H7 (cell line): ENCODE data around the gene SLC6A4. TPM values are rescaled to one million over a fixed set of nuclear protein-coding genes. Genes with fewer than 3 reads are reported as not detected.
"Not testable (repeated sequence)": the region's sequence is repeated elsewhere in the genome, so short reads cannot be mapped to it uniquely, and the experiment has no call there.

Source experiments
- DNase-seq: peaks from one replicate; pipeline ENCODE4 v3.0.0; 2012
- H3K27me3 ChIP-seq: 2 replicates; pipeline ENCODE4 v1.6.0; 2011; ENCODE audit warnings: mild to moderate bottlenecking, low read length; ENCODE audit not compliant: control insufficient read depth, insufficient read depth
- H3K36me3 ChIP-seq: replicated peaks from 2 replicates; pipeline ENCODE4 v1.5.1; 2011; ENCODE audit warnings: low read length; ENCODE audit not compliant: control insufficient read depth, insufficient read depth
- H3K4me3 ChIP-seq: 2 replicates; pipeline ENCODE4 v1.5.1; 2011; ENCODE audit warnings: low read depth, mild to moderate bottlenecking, control low read depth, low read length, moderate library complexity; ENCODE audit not compliant: insufficient read depth
- total RNA-seq: library from RNA; depleted of rRNA; stranded (reverse); fragments of >200 nt; shearing (Covaris generic); gene quantifications from 2 replicates; pipeline ENCODE4 v1.2.3, GENCODE V29; 2014

Gene SLC6A4
- total RNA-seq, 1 experiment from 2014 or later, result not detected

DNA sequence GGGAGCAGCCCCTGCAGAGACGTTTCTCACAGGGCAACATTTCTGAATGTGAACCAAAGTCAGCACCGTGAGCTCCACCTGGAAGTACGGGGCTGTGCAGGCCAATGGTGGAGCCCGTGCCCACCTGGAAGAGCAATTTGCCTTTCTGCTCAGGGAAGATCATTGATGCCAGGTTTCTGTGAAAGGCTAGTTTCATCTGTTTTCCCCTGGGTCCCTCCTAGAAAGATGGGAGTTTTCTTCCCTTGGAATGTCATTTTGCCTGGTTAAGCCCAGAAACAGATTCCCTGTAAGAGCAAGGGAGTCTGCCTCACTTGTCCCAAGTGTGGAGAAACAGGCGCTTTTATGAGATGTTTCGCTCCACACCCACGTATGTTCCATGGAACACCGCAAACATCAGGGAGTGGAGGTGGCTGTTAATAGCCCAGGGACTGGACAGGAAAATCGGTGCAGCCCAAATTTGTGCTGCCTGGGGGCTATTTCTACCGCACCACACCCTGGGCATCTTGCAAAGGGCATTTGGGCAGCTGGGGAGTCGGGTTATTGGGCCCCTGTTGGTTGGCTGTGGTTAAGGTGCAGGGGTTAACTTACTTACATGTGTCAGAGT lies 2.6 kb downstream of the SLC6A4 start:
- DNase-seq, result peak; percentile 13
- no peak overlapping the region for H3K4me3 ChIP-seq
- H3K27me3 ChIP-seq, result peaks cover 49% of the 10 kb centered on the region
- no peaks in the 10 kb centered on the region for H3K36me3 ChIP-seq

DNA sequence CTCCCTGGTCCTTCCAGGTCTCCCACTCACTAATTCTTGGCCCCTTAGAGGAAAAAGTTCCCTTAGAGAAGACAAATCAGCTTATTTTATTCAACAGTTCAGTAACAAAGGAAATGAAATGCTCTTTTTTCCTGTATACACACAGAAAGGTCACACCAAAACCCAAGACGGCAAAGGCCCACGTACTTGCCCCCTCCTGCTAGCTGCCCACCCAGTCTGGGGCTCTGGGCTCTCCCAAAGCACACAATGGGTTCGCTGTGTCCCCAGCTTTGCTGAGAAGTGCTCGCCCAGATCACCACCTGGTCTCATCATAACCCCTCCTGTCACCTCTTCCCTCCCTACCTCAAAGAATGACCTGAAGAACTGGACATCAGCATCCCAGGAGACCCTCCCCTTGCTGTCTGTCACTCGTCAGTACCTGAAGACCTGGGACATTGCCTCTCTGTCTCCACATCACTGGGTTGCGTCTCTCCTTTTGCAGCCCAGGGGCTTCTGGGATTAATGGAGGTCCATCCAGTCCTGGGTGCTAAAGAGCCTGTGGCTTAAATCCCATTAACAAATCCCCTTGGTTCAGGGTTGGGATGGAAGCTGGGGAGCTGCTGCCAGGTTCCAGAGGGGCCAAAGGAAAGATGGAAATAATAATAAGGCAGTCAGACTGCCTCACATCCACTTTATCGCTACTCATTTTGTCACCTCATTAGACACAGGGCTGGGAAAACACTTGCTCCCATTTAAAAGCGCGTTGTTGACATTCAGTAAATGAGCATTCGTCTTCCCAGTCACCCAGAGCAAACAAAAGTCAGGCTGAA lies 3.3 kb downstream of the SLC6A4 start:
- Histone ChIP-seq H3K36me3 (no peaks in the 10 kb centered on the region), H3K4me3 (no peak overlapping the region), H3K27me3 (peaks cover 42% of the 10 kb centered on the region)
- peak; percentile 13 for DNase-seq

- H3K36me3 ChIP-seq, result no peaks in the 10 kb centered on the region
- H3K27me3 ChIP-seq, result peaks cover 29% of the 10 kb centered on the region
- peak; percentile 59 for DNase-seq
- H3K4me3 ChIP-seq, result no peak overlapping the region
Measured at GRCh38 chr17:30230596-30231125, 4.8 kb downstream of the SLC6A4 start.

- not testable (repeated sequence) for DNase-seq, H3K36me3 ChIP-seq, H3K4me3 ChIP-seq
- H3K27me3 ChIP-seq, result peaks cover 22% of the 10 kb centered on the region
Measured at GRCh38 chr17:30230009-30230408, 5.5 kb downstream of the SLC6A4 start.

- Histone ChIP-seq H3K36me3 (no peaks in the 10 kb centered on the region), H3K4me3 (no peak overlapping the region), H3K27me3 (peaks cover 12% of the 10 kb centered on the region)
- DNase-seq, result no peak
Measured at GRCh38 chr17:30229012-30229411, 6.5 kb downstream of the SLC6A4 start.

DNA sequence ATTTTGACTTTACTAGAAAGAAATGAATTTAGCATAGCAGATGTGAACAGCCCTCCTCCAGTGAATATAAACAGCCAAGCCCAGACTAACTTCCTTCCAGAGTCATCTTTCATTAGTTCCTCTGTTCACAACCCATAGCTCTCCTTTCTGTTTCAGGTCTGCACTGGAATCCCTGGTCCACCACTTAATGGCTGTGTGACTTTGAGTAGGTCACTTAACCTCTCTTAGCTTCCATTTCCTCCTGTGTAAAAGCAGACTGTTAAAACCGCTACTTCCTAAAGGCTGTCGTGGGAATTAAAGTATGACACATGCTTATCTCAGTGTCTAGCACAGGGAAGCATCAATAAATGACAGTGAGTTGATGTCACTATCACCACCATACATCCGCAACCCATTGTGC lies 7.5 kb downstream of the SLC6A4 start:
- H3K27me3 ChIP-seq, result peaks cover 4% of the 10 kb centered on the region; the same call in 1 of the 2 replicates

GRCh38 chr17:30226878-30227277 lies 8.6 kb downstream of the SLC6A4 start:
- DNase-seq, result no peak
- no peak overlapping the region for H3K4me3 ChIP-seq
- no peaks in the 10 kb centered on the region for H3K27me3 ChIP-seq
- no peaks in the 10 kb centered on the region for H3K36me3 ChIP-seq

More for the DNA sequence above, 7.5 kb downstream of the SLC6A4 start:
- Histone ChIP-seq H3K4me3 (no peak overlapping the region), H3K36me3 (no peaks in the 10 kb centered on the region)
- DNase-seq, result no peak

- Histone ChIP-seq H3K4me3 (no peak overlapping the region), H3K36me3 (no peaks in the 10 kb centered on the region), H3K27me3 (no peaks in the 10 kb centered on the region)
- DNase-seq, result no peak
Measured at GRCh38 chr17:30225919-30226553, 9.5 kb downstream of the SLC6A4 start.

GRCh38 chr17:30225112-30225511 lies 10.4 kb downstream of the SLC6A4 start:
- peak; percentile 9 for DNase-seq
- H3K27me3 ChIP-seq, result no peaks in the 10 kb centered on the region
- H3K36me3 ChIP-seq, result no peaks in the 10 kb centered on the region
- H3K4me3 ChIP-seq, result no peak overlapping the region

DNA sequence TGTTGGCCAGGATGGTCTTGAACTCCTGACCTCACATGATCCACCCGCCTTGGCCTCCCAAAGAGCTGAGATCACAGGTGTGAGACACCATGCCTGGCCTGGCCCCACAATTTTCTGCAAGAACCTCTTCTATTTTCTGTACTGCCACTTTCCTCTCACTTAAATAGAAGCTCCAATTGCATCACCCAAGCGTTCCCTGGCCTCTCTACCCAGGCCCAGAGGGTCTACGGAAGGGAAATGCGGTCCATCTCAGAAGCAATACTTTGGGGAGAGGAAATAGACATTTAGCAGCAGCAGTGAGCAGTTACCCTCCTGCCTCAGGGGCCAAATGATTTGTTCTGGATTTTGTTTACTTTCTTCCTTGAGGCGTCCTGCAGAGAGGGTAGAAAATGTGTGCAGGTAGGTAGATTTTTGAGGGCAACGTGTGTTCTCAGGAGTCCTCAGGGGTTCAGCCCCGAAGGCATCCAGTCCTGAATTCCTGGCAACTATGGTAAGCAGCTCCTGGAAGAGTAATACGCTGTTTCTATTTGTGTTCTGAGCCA lies 11.0 kb downstream of the SLC6A4 start:
- no peak overlapping the region for H3K4me3 ChIP-seq
- H3K27me3 ChIP-seq, result no peaks in the 10 kb centered on the region
- H3K36me3 ChIP-seq, result no peaks in the 10 kb centered on the region
- no peak for DNase-seq

- peak; percentile 56 for DNase-seq
Measured at GRCh38 chr17:30222721-30223175, 12.7 kb downstream of the SLC6A4 start.

DNA sequence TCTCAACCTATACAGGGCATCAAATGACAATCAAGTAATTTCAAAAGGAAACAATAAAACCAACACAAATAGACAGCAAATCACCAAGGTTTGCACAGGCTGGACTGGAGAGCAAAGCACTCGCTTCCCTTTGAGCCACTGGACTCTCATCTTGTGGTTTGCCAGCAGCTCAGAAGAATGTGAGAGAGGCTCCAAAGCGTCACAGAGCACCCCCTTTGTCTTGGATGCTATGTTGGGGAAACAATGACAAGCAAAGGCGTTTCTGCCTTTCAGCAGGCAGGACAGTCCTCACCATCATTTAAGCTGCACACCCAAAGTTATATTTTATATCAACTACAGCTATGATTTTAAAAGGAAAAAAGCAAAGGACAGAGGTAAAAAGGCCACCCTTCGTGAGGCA lies 13.2 kb downstream of the SLC6A4 start:
- Histone ChIP-seq H3K27me3 (no peaks in the 10 kb centered on the region), H3K36me3 (no peaks in the 10 kb centered on the region), H3K4me3 (no peak overlapping the region)
- DNase-seq, result no peak

More at GRCh38 chr17:30222721-30223175, 12.7 kb downstream of the SLC6A4 start:
- Histone ChIP-seq H3K36me3 (no peaks in the 10 kb centered on the region), H3K4me3 (no peak overlapping the region), H3K27me3 (no peaks in the 10 kb centered on the region)

DNA sequence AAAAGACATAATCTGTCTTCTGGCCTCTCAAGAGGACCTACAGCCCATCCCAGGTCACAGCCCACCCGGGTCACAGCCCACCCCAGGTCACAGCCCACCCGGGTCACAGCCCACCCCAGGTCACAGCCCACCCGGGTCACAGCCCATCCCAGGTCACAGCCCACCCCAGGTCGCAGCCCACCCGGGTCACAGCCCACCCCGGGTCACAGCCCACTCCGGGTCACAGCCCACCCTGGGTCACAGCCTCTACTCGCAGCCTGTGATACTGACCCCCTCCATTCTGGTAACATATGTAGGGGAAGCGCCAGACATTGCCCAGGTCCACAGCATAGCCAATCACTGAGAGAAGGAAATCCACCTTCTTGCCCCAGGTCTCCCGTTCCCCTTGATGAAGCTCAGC lies 14.2 kb downstream of the SLC6A4 start:
- H3K4me3 ChIP-seq, result no peak overlapping the region
- no peaks in the 10 kb centered on the region for H3K36me3 ChIP-seq
- no peak for DNase-seq
- H3K27me3 ChIP-seq, result no peaks in the 10 kb centered on the region

DNA sequence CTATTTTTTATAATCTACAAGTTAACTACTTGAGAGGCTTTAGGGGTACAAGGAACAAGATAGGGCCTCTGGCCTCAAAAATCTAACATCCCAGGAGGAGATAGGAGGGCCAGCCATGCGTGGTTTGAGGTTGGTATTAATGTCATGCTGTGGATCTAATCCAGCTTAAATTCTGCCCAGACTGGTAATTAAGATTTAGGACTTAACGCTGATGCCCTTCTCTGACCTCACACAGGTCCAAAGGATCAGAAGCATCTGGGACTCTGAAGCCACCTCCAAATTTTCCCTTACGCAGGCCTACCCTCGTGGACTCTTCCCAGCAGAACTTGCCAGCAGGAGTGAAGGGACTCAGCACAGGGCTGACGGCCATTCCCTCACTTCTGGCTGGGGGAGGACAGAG lies 15.1 kb downstream of the SLC6A4 start:
- Histone ChIP-seq H3K4me3 (no peak overlapping the region), H3K36me3 (no peaks in the 10 kb centered on the region), H3K27me3 (no peaks in the 10 kb centered on the region)
- DNase-seq, result no peak
